WTC11 (cell line): Measurements from ENCODE around the gene KRTAP5-6. TPM values are rescaled to one million over a fixed set of nuclear protein-coding genes. Genes with fewer than 3 reads are reported as not detected.

ENCODE experiments used
- ATAC-seq: fragments of 200-7000 bp; cut with Tn5 transposase; 2 replicates; pipeline ENCODE4 v1.10.0; 2021; ENCODE audit warnings: mild to moderate bottlenecking, moderate library complexity
- CTCF ChIA-PET: fragments of 300-600 bp; sonication (Branson Sonifier 250); formaldehyde crosslinking; loops from one replicate; lab custom pipeline; 2021; ENCODE audit warnings: antibody characterized with exemption; lab: Charles Lee
- POLR2A ChIA-PET: fragments of 350-600 bp; sonication (Branson Sonifier 250); formaldehyde crosslinking; loops from one replicate; lab custom pipeline; 2021; ENCODE audit warnings: antibody characterized with exemption; lab: Charles Lee
- DNase-seq: peaks from one replicate; pipeline ENCODE4 v3.0.0; 2021; ENCODE audit warnings: low spot score
- H3K27ac Mint-ChIP-seq: 2 replicates; pipeline ENCODE4 v1.8.0; 2021; ENCODE audit warnings: mixed read lengths
- H3K27me3 Mint-ChIP-seq: 2 replicates; pipeline ENCODE4 v1.8.0; 2021; ENCODE audit warnings: low read depth, mild to moderate bottlenecking, moderate library complexity, mixed read lengths
- H3K36me3 Mint-ChIP-seq: 2 replicates; pipeline ENCODE4 v1.8.0; 2021; ENCODE audit warnings: mixed read lengths
- H3K4me1 Mint-ChIP-seq: 2 replicates; pipeline ENCODE4 v1.8.0; 2022; ENCODE audit warnings: mixed read lengths
- H3K4me3 Mint-ChIP-seq: 2 replicates; pipeline ENCODE4 v1.8.0; 2021; ENCODE audit warnings: mild to moderate bottlenecking, moderate library complexity, mixed read lengths
- H3K9me3 Mint-ChIP-seq: 2 replicates; pipeline ENCODE4 v1.8.0; 2021; ENCODE audit warnings: mixed read lengths
- CREB1 ChIP-seq: sonication (generic); formaldehyde crosslinking; IDR thresholded peaks from 2 replicates; pipeline ENCODE4 v1.8.0; 2023; ENCODE audit warnings: mild to moderate bottlenecking, missing genetic modification reagents
- CREM ChIP-seq: sonication (generic); formaldehyde crosslinking; IDR thresholded peaks from 2 replicates; pipeline ENCODE4 v1.8.1; 2022; ENCODE audit warnings: mild to moderate bottlenecking, missing genetic modification reagents, moderate library complexity
- EMX1 ChIP-seq: fragments of 250-450 bp; sonication (Bioruptor Pico); IDR thresholded peaks from 2 replicates; pipeline ENCODE4 v1.8.0; 2021; ENCODE audit warnings: mild to moderate bottlenecking
- MXD4 ChIP-seq: fragments of 250-450 bp; sonication (Bioruptor Pico); IDR thresholded peaks from 2 replicates; pipeline ENCODE4 v1.8.0; 2021; ENCODE audit warnings: mild to moderate bottlenecking, moderate library complexity, borderline replicate concordance
- MYBL2 ChIP-seq: sonication (generic); formaldehyde crosslinking; IDR thresholded peaks from 2 replicates; pipeline ENCODE4 v1.8.1; 2023; ENCODE audit warnings: mild to moderate bottlenecking, moderate library complexity, missing genetic modification reagents
- NR2C2 ChIP-seq: sonication (generic); formaldehyde crosslinking; IDR thresholded peaks from 2 replicates; pipeline ENCODE4 v1.8.0; 2022; ENCODE audit warnings: mild to moderate bottlenecking, missing genetic modification reagents
- PRDM15 ChIP-seq: sonication (generic); formaldehyde crosslinking; IDR thresholded peaks from 2 replicates; pipeline ENCODE4 v1.8.0; 2022; ENCODE audit warnings: missing genetic modification reagents
- SP1 ChIP-seq: sonication (generic); formaldehyde crosslinking; conservative IDR thresholded peaks from 2 replicates; pipeline ENCODE4 v1.8.1; 2022; ENCODE audit warnings: missing genetic modification reagents
- TEAD1 ChIP-seq: sonication (generic); formaldehyde crosslinking; IDR thresholded peaks from 2 replicates; pipeline ENCODE4 v1.8.0; 2022; ENCODE audit warnings: mild to moderate bottlenecking, missing genetic modification reagents
- TEAD4 ChIP-seq: sonication (generic); formaldehyde crosslinking; IDR thresholded peaks from 2 replicates; pipeline ENCODE4 v1.8.0; 2022; ENCODE audit warnings: mild to moderate bottlenecking, missing genetic modification reagents
- TP53 ChIP-seq: sonication (generic); formaldehyde crosslinking; IDR thresholded peaks from 2 replicates; pipeline ENCODE4 v1.8.1; 2023; ENCODE audit warnings: mild to moderate bottlenecking, missing genetic modification reagents
- ZBTB43 ChIP-seq: sonication (generic); formaldehyde crosslinking; IDR thresholded peaks from 2 replicates; pipeline ENCODE4 v1.8.1; 2023; ENCODE audit warnings: mild to moderate bottlenecking, missing genetic modification reagents
- ZMAT4 ChIP-seq: fragments of 250-450 bp; sonication (Bioruptor Pico); IDR thresholded peaks from 2 replicates; pipeline ENCODE4 v1.9.0; 2021; ENCODE audit warnings: mild to moderate bottlenecking
- ZNF138 ChIP-seq: sonication (generic); formaldehyde crosslinking; conservative IDR thresholded peaks from 2 replicates; pipeline ENCODE4 v1.8.1; 2022; ENCODE audit warnings: mild to moderate bottlenecking, moderate library complexity, missing genetic modification reagents
- ZNF219 ChIP-seq: sonication (generic); formaldehyde crosslinking; IDR thresholded peaks from 2 replicates; pipeline ENCODE4 v1.8.0; 2023; ENCODE audit warnings: missing genetic modification reagents, mild to moderate bottlenecking, borderline replicate concordance
- ZNF317 ChIP-seq: sonication (generic); formaldehyde crosslinking; IDR thresholded peaks from 2 replicates; pipeline ENCODE4 v1.8.1; 2023; ENCODE audit warnings: low read depth, mild to moderate bottlenecking, moderate library complexity, missing genetic modification reagents, borderline replicate concordance
- ZNF416 ChIP-seq: fragments of 250-450 bp; sonication (Bioruptor Pico); IDR thresholded peaks from 2 replicates; pipeline ENCODE4 v1.9.0; 2021; ENCODE audit warnings: mild to moderate bottlenecking, inconsistent platforms
- ZSCAN18 ChIP-seq: fragments of 250-450 bp; sonication (Bioruptor Pico); IDR thresholded peaks from 2 replicates; pipeline ENCODE4 v2.1.2; 2022; ENCODE audit warnings: mild to moderate bottlenecking, moderate library complexity
- total RNA-seq: library from RNA; stranded (reverse); gene quantifications from 3 replicates; pipeline ENCODE4 v1.2.3, GENCODE V29; 2021
- TF ChIP-seq, protein P1 (sequence below): fragments of 250-450 bp; sonication (Bioruptor Pico); IDR thresholded peaks from 2 replicates; pipeline ENCODE4 v1.9.0; 2021; ENCODE audit warnings: mild to moderate bottlenecking

KRTAP5-6 gene
- total RNA-seq, 1 experiment from 2014 or later: 0.35 TPM

DNA sequence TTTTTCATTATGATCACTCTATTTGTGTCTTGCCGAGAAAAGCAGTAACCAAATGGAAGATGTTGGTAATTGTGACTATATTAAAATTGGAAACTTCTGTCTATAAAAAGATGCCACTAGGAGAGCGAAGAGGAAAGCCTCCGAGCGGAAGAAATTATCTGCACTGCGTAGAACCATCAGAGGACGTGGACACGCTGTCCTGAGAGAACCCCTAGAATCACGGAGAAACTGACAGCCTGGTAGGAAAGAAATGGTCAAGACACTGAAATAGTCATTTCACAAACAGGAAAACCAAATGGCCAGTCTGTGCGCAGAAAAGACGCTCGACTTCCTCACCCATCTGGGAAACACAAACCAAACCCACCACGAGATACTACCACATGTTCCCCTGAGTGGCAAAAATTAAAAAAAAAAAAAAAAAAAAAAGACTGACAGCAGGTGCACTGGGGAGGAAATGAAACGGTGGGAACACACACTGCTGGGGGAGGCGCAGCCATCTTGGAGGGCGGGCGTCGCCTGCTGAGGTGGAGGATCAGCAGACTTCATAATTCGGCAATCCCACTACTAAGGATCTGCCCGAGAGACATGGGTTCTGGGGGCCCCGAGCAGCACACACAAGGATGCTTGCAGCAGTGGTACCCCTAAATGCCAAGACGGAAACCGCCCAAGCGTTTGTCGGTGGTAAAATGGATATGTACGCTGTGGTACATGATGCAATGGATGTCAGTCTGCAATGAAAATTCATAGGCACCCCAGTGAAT, 32.1 kb downstream of the KRTAP5-6 start:
- Mint-ChIP-seq H3K4me1 (no peaks in the 10 kb centered on the region), H3K27ac (no peak overlapping the region), H3K4me3 (no peak overlapping the region), H3K27me3 (peaks cover 39% of the 10 kb centered on the region), H3K9me3 (peaks cover 13% of the 10 kb centered on the region), H3K36me3 (no peaks in the 10 kb centered on the region)
- ChIA-PET POLR2A (no interaction called here), CTCF (interaction anchor here (1.3 kb wide), 1 partner anchor 35 kb away, joined by 3 read pairs; no protein-coding TSS in a partner anchor)
- TF ChIP-seq TP53 (no peak), MYBL2 (no peak), MXD4 (no peak), ZNF219 (no peak), CREB1 (no peak), ZMAT4 (CRISPR knock-in tag) (no peak), PRDM15 (CRISPR knock-in tag) (no peak), NR2C2 (CRISPR knock-in tag) (no peak), EMX1 (CRISPR knock-in tag) (no peak)
- ATAC-seq: no peak
- DNase-seq: no peak

- Mint-ChIP-seq H3K9me3 (peaks cover 13% of the 10 kb centered on the region), H3K4me1 (no peaks in the 10 kb centered on the region), H3K4me3 (no peak overlapping the region), H3K27me3 (peaks cover 42% of the 10 kb centered on the region), H3K36me3 (no peaks in the 10 kb centered on the region), H3K27ac (no peak overlapping the region)
- TF ChIP-seq ZNF317 (CRISPR knock-in tag): no peak
- DNase-seq (no peak), ATAC-seq (no peak)
- ChIA-PET CTCF (interaction anchor here (1.4 kb wide), 1 partner anchor 77 kb away, joined by 5 read pairs; no protein-coding TSS in a partner anchor), POLR2A (no interaction called here)
Measured at GRCh38 chr11:1729692-1730011, 32.7 kb downstream of the KRTAP5-6 start.

DNA sequence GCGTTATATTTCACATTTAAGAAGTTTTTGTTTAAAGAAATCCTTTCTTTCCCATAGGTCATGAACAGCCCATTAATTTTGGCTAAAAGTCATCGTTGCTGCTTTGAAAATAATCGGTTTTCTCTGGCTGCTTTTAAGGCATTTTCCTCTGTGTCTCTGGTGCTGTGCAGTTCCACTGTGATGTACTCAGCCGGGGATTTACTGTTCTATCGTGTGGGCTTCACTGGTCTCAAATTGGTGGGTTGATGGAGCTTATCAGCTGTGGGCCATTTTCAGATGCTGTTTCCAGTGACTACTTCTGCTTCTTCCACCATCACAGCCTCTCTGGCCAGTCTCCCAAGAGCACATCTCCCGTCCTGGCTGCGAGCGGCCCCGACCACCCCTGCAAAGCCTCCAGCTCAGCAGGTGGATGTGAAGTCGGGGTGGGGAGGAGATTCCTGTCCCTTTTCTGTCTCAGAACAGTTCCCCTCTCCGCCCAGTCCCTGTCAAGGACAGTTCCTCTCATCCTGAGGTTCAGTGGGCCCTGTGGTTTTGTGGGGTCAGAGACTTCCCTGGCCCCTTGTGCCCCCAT, 33.1 kb downstream of the KRTAP5-6 start:
- Mint-ChIP-seq H3K4me1 (no peaks in the 10 kb centered on the region), H3K27me3 (peaks cover 42% of the 10 kb centered on the region), H3K27ac (no peak overlapping the region), H3K4me3 (no peak overlapping the region), H3K9me3 (peaks cover 13% of the 10 kb centered on the region), H3K36me3 (no peaks in the 10 kb centered on the region)
- ChIA-PET CTCF (interaction anchor here (1.4 kb wide), 1 partner anchor 77 kb away, joined by 5 read pairs; no protein-coding TSS in a partner anchor), POLR2A (no interaction called here)
- TF ChIP-seq ZBTB43 (CRISPR knock-in tag) (no peak), CREM (no peak), ZNF416 (CRISPR knock-in tag) (no peak), EMX1 (CRISPR knock-in tag) (no peak), ZNF138 (CRISPR knock-in tag) (no peak), TEAD4 (CRISPR knock-in tag) (no peak), SP1 (CRISPR knock-in tag) (no peak), ZNF317 (CRISPR knock-in tag) (no peak), TEAD1 (CRISPR knock-in tag) (no peak), ZSCAN18 (CRISPR knock-in tag) (no peak)
- TF ChIP-seq, protein P1, sequence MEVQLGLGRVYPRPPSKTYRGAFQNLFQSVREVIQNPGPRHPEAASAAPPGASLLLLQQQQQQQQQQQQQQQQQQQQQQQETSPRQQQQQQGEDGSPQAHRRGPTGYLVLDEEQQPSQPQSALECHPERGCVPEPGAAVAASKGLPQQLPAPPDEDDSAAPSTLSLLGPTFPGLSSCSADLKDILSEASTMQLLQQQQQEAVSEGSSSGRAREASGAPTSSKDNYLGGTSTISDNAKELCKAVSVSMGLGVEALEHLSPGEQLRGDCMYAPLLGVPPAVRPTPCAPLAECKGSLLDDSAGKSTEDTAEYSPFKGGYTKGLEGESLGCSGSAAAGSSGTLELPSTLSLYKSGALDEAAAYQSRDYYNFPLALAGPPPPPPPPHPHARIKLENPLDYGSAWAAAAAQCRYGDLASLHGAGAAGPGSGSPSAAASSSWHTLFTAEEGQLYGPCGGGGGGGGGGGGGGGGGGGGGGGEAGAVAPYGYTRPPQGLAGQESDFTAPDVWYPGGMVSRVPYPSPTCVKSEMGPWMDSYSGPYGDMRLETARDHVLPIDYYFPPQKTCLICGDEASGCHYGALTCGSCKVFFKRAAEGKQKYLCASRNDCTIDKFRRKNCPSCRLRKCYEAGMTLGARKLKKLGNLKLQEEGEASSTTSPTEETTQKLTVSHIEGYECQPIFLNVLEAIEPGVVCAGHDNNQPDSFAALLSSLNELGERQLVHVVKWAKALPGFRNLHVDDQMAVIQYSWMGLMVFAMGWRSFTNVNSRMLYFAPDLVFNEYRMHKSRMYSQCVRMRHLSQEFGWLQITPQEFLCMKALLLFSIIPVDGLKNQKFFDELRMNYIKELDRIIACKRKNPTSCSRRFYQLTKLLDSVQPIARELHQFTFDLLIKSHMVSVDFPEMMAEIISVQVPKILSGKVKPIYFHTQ (CRISPR knock-in tag): no peak
- DNase-seq (no peak), ATAC-seq (no peak)
